ENCODE data around the gene TTC9C. TPM values are rescaled to one million over a fixed set of nuclear protein-coding genes. Genes with fewer than 3 reads are reported as not detected.
"Not testable (repeated sequence)": the region's sequence is repeated elsewhere in the genome, so short reads cannot be mapped to it uniquely, and the experiment has no call there.

Gene TTC9C
- total RNA-seq, 1 donor from 2014 or later: 25.1 TPM

GRCh38 chr11:62752177-62752785 is 24.0 kb downstream of the TTC9C start:
- no peak for DNase-seq (ENCODE audit: low read depth)

- DNase-seq (ENCODE audit: low read depth): no peak
Measured at GRCh38 chr11:62752994-62753735, 24.9 kb downstream of the TTC9C start.

- peak; percentile 99 for DNase-seq (ENCODE audit: low read depth)
Measured at GRCh38 chr11:62753736-62754603, 25.7 kb downstream of the TTC9C start, which contains the start of gene ZBTB3. Gene ZBTB3 (minus strand): TSS chr11:62754160. CDS start chr11:62753664, 496 bp downstream.

GRCh38 chr11:62755086-62755615 is 26.9 kb downstream of the TTC9C start:
- DNase-seq (ENCODE audit: low read depth): no peak

GRCh38 chr11:62757846-62758788 is 29.8 kb downstream of the TTC9C start:
- no peak for DNase-seq (ENCODE audit: low read depth)

GRCh38 chr11:62760867-62761227 is 32.6 kb downstream of the TTC9C start:
- not testable (repeated sequence) for DNase-seq (ENCODE audit: low read depth)

- no peak for DNase-seq (ENCODE audit: low read depth)
Measured at GRCh38 chr11:62770778-62771143, 42.5 kb downstream of the TTC9C start.

- peak; percentile 94 for DNase-seq (ENCODE audit: low read depth)
Measured at GRCh38 chr11:62771144-62772021, 43.1 kb downstream of the TTC9C start, which contains the start of gene TAF6L. Gene TAF6L (plus strand): TSS chr11:62771396. CDS start chr11:62775784, 4,388 bp downstream.

GRCh38 chr11:62774407-62774806 is 46.1 kb downstream of the TTC9C start:
- DNase-seq (ENCODE audit: low read depth): no peak

- DNase-seq (ENCODE audit: low read depth): no peak
Measured at GRCh38 chr11:62775646-62776045, 47.4 kb downstream of the TTC9C start.

- no peak for DNase-seq (ENCODE audit: low read depth)
Measured at GRCh38 chr11:62777389-62777788, 49.1 kb downstream of the TTC9C start.

- DNase-seq (ENCODE audit: low read depth): no peak
Measured at GRCh38 chr11:62778441-62778840, 50.2 kb downstream of the TTC9C start.

- DNase-seq (ENCODE audit: low read depth): no peak
Measured at GRCh38 chr11:62782753-62783152, 54.5 kb downstream of the TTC9C start.

- DNase-seq (ENCODE audit: low read depth): peak; percentile 40
Measured at GRCh38 chr11:62786318-62787004, 58.2 kb downstream of the TTC9C start.

GRCh38 chr11:62787005-62787759 is 58.9 kb downstream of the TTC9C start, which contains the start of gene TMEM179B:
Gene TMEM179B (plus strand): TSS chr11:62787402. CDS start chr11:62787432, 30 bp downstream.
- DNase-seq (ENCODE audit: low read depth): peak; percentile 94

All from renal cortical epithelial cell (primary cell).